Prostate gland (tissue), 2 donors: ENCODE data around the gene CLECL1. TPM values are rescaled to one million over a fixed set of nuclear protein-coding genes. Genes with fewer than 3 reads are reported as not detected.
"Not testable (repeated sequence)": the region's sequence is repeated elsewhere in the genome, so short reads cannot be mapped to it uniquely, and the experiment has no call there.

ENCODE experiments used
- DNase-seq: peaks from one replicate; pipeline ENCODE4 v3.0.0-alpha.2; 2019; ENCODE audit warnings: low spot score
- H3K27ac ChIP-seq, 2 donors: fragments of 200-600 bp; sonication (generic); 2 replicates each; pipeline ENCODE4 v1.5.1; 2017 to 2019
- H3K27me3 ChIP-seq: fragments of 200-600 bp; sonication (generic); replicated peaks from 2 replicates; pipeline ENCODE4 v1.5.1; 2019; ENCODE audit not compliant: insufficient read depth
- H3K36me3 ChIP-seq, 2 donors: fragments of 200-600 bp; sonication (generic); 1 replicate in 1 of 2; 2 replicates in 1 of 2; pipeline versions ENCODE4 v1.5.1 to v1.8.1; 2017 to 2019
- H3K4me1 ChIP-seq: fragments of 200-600 bp; sonication (generic); replicated peaks from 2 replicates; pipeline ENCODE4 v1.5.1; 2019
- H3K4me3 ChIP-seq, 2 donors: fragments of 200-600 bp; sonication (generic); 2 replicates each; pipeline ENCODE4 v1.5.1; 2017 to 2019
- H3K9me3 ChIP-seq: fragments of 200-600 bp; sonication (generic); 2 replicates; pipeline ENCODE4 v1.5.1; 2017
- POLR2A ChIP-seq: fragments of 450-650 bp; IDR thresholded peaks from one replicate; pipeline ENCODE4 v1.6.1; 2016; ENCODE audit warnings: antibody characterized with exemption, mild to moderate bottlenecking
- POLR2AphosphoS5 ChIP-seq: sonication (generic); formaldehyde crosslinking; IDR thresholded peaks from one replicate; pipeline ENCODE4 v1.6.1; 2017; ENCODE audit warnings: antibody characterized with exemption
- WGBS: methylation state at CpG from one replicate; pipeline ENCODE4 v1.1.5; 2018; 5-methylcytosine and 5-hydroxymethylcytosine counted together
- intact Hi-C: fragments of 100-400 bp; cut with DNase I; formaldehyde crosslinking; loops from one replicate; pipeline ENCODE4 v1.14.2; 2022
- total RNA-seq, 2 donors: library from RNA; depleted of rRNA; stranded (reverse); fragments of >200 nt; gene quantifications; one replicate each; pipeline ENCODE4 v1.1.0, GENCODE V29; 2016
- TF ChIP-seq, protein P1 (sequence below), 4 experiments: fragments of 200-600 bp in 2 of 4; fragments of 450-650 bp in 2 of 4; sonication (generic) in 2 of 4; IDR thresholded peaks; 1 replicate in 3 of 4; 2 replicates in 1 of 4; pipeline ENCODE4 v1.5.1; 2016 to 2019; ENCODE audit warnings: antibody characterized with exemption in 4 of 4, mild to moderate bottlenecking in 2 of 4, moderate library complexity in 2 of 4

The CLECL1 gene
- total RNA-seq, 2 donors from 2014 or later: not detected

GRCh38 chr12:9694241-9694640 lies 38.7 kb downstream of the CLECL1 start:
- H3K36me3 ChIP-seq: no peaks in the 10 kb centered on the region
- H3K27me3 ChIP-seq: no peaks in the 10 kb centered on the region
- H3K4me3 ChIP-seq: no peak overlapping the region
- intact Hi-C loops: no loop called here
- H3K27ac ChIP-seq: no peak overlapping the region
- WGBS: 69% methylated on average over 1 of the region's 1 CpG
- TF ChIP-seq, protein P1, sequence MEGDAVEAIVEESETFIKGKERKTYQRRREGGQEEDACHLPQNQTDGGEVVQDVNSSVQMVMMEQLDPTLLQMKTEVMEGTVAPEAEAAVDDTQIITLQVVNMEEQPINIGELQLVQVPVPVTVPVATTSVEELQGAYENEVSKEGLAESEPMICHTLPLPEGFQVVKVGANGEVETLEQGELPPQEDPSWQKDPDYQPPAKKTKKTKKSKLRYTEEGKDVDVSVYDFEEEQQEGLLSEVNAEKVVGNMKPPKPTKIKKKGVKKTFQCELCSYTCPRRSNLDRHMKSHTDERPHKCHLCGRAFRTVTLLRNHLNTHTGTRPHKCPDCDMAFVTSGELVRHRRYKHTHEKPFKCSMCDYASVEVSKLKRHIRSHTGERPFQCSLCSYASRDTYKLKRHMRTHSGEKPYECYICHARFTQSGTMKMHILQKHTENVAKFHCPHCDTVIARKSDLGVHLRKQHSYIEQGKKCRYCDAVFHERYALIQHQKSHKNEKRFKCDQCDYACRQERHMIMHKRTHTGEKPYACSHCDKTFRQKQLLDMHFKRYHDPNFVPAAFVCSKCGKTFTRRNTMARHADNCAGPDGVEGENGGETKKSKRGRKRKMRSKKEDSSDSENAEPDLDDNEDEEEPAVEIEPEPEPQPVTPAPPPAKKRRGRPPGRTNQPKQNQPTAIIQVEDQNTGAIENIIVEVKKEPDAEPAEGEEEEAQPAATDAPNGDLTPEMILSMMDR (IDR thresholded peaks at IDR 0.05): no peak
- TF ChIP-seq POLR2AphosphoS5 (no peak), POLR2A (no peak)
- H3K9me3 ChIP-seq: no peaks in the 10 kb centered on the region
- no peak for DNase-seq
- no peaks in the 10 kb centered on the region for H3K4me1 ChIP-seq

DNA sequence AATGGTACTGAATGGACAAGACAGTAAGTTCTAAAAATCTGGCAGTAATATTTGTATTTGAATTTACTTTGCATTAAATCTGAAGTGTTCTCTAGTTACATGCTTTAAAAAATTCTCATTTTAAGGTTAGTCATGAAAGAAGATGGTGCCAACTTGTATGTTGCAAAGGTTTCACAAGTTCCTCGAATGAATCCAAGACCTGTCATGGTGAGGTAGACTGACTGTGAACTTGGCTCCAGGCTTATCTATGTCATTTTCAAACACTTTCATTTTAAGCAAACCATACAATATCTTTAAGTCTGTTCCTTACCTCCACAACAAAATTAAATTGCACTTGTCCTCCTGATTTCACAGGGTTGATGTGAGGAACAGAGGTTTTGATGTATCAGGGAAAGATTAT lies 40.0 kb downstream of the CLECL1 start:
- no peaks in the 10 kb centered on the region for H3K4me1 ChIP-seq
- H3K27me3 ChIP-seq: no peaks in the 10 kb centered on the region
- WGBS: 90% methylated on average over 1 of the region's 1 CpG
- no peaks in the 10 kb centered on the region for H3K9me3 ChIP-seq
- intact Hi-C loops: no loop called here
- DNase-seq: no peak
- no peak overlapping the region for H3K4me3 ChIP-seq
- no peak for TF ChIP-seq POLR2AphosphoS5
- TF ChIP-seq POLR2A: no peak
- TF ChIP-seq, protein P1 (IDR thresholded peaks at IDR 0.05): no peak
- peaks cover 0 to 3% of the 10 kb centered on the region in 2 donors for H3K36me3 ChIP-seq
- no peak overlapping the region for H3K27ac ChIP-seq

- intact Hi-C loops: no loop called here
- Histone ChIP-seq H3K4me1 (no peaks in the 10 kb centered on the region), H3K27ac (no peak overlapping the region), H3K36me3 (peaks cover 0 to 3% of the 10 kb centered on the region in 2 donors), H3K27me3 (no peaks in the 10 kb centered on the region), H3K9me3 (no peaks in the 10 kb centered on the region), H3K4me3 (no peak overlapping the region)
- DNase-seq: no peak
- WGBS: 90% methylated on average over 1 of the region's 1 CpG
- TF ChIP-seq, protein P1 (IDR thresholded peaks at IDR 0.05): no peak
- no peak for TF ChIP-seq POLR2AphosphoS5
- no peak for TF ChIP-seq POLR2A
These were observed 45.7 kb downstream of the CLECL1 start for GRCh38 chr12:9687228-9687627.

- intact Hi-C loops: no loop called here
- 100% methylated on average over 4 of the region's 4 CpGs for WGBS
- peaks cover 0 to 3% of the 10 kb centered on the region in 2 donors for H3K36me3 ChIP-seq
- no peak overlapping the region for H3K27ac ChIP-seq
- H3K9me3 ChIP-seq: no peaks in the 10 kb centered on the region
- DNase-seq: no peak
- no peaks in the 10 kb centered on the region for H3K27me3 ChIP-seq
- TF ChIP-seq, protein P1 (IDR thresholded peaks at IDR 0.05): no peak
- TF ChIP-seq POLR2AphosphoS5: no peak
- no peak for TF ChIP-seq POLR2A
- no peaks in the 10 kb centered on the region for H3K4me1 ChIP-seq
- no peak overlapping the region for H3K4me3 ChIP-seq
These were observed 47.0 kb downstream of the CLECL1 start for GRCh38 chr12:9685915-9686314.

DNA sequence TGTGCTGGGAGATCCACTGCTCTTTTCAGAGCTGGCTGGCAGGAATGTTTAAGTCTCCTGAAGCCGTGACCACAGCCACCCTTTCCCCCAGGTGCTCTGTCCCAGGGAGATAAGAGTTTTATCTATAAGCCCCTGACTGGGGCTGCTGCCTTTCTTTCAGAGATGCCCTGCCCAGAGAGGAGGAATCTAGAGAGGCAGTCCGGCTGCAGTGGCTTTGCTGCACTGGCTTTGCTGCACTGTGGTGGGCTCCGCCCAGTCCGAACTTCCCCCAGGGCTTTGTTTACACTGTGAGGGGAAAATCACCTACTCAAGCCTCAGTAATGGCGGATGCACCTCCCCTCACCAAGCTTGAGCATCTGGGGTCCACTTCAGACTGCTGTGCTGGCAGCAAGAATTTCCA lies 47.5 kb downstream of the CLECL1 start:
- H3K27me3 ChIP-seq, intact Hi-C loops, H3K27ac ChIP-seq, DNase-seq, H3K4me3 ChIP-seq, H3K36me3 ChIP-seq, H3K4me1 ChIP-seq, H3K9me3 ChIP-seq: not testable (repeated sequence)
- WGBS: 85% methylated on average over 5 of the region's 5 CpGs

DNA sequence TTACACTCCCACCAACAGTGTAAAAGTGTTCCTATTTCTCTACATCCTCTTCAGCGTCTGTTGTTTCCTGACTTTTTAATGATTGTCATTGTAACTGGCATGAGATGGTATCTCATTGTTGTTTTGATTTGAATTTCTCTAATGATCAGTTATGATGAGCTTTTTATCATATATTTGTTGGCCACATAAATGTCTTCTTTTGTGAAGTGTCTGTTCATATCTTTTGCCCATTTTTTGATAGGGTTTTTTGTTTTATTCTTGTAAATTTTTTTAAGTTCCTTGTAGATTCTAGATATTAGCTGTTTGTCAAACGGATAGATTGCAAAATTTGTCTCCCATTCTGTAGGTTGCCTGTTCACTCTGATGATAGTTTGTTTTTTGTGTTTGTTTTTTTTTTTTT lies 49.9 kb downstream of the CLECL1 start:
- H3K27ac ChIP-seq, H3K4me1 ChIP-seq, H3K9me3 ChIP-seq, H3K27me3 ChIP-seq, H3K4me3 ChIP-seq, DNase-seq, H3K36me3 ChIP-seq, intact Hi-C loops: not testable (repeated sequence)
- WGBS: 98% methylated on average over 2 of the region's 2 CpGs

DNA sequence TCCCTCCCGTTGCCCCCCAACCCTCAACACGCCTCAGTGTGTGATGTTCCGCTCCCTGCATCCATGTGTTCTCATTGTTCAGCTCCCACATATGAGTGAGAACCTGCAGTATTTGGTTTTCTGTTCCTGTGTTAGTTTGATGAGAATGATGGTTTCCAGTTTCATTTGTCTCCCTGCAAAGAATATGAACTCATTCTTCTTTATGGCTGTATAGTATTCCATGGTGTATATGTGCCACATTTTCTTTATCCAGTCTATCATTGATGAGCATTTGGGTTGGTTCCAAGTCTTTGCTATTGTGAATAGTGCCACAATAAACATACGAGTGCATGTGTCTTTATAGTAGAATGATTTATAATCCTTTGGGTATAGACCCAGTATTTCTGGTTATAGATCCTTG lies 50.4 kb downstream of the CLECL1 start:
- H3K4me3 ChIP-seq, DNase-seq, H3K27ac ChIP-seq, H3K27me3 ChIP-seq, H3K4me1 ChIP-seq, H3K36me3 ChIP-seq, intact Hi-C loops, H3K9me3 ChIP-seq: not testable (repeated sequence)
- 93% methylated on average over 4 of the region's 4 CpGs for WGBS
